GM12873 (cell line): ENCODE data around the gene FLT1.

Experiments
- TF ChIP-seq, protein P1 (sequence below): IDR thresholded peaks from 2 replicates; pipeline ENCODE4 v1.5.1; 2012; ENCODE audit warnings: low read depth, mild to moderate bottlenecking, moderate library complexity, low read length, control low read depth; ENCODE audit not compliant: insufficient read depth; ENCODE audit errors: missing control alignments

The FLT1 gene

DNA sequence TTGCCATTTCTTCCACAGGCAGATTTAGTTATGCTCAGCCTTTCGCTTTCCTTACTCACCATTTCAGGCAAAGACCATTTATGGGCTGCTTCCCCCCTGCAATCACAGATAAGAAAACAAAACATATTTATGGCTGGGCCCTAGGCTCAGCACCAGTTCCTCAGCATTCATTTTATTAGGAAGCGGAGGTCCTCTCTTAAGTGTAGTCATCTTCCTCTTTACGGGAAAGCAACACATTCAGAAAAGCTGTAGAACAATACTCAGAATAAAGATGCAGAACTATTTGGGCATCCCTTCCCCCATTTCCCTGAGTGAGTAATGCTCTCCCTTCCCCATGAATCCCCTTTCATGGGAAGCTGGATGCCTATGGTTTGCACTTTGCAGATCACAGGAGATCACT, 27.9 kb downstream of the FLT1 start:
- TF ChIP-seq, protein P1, sequence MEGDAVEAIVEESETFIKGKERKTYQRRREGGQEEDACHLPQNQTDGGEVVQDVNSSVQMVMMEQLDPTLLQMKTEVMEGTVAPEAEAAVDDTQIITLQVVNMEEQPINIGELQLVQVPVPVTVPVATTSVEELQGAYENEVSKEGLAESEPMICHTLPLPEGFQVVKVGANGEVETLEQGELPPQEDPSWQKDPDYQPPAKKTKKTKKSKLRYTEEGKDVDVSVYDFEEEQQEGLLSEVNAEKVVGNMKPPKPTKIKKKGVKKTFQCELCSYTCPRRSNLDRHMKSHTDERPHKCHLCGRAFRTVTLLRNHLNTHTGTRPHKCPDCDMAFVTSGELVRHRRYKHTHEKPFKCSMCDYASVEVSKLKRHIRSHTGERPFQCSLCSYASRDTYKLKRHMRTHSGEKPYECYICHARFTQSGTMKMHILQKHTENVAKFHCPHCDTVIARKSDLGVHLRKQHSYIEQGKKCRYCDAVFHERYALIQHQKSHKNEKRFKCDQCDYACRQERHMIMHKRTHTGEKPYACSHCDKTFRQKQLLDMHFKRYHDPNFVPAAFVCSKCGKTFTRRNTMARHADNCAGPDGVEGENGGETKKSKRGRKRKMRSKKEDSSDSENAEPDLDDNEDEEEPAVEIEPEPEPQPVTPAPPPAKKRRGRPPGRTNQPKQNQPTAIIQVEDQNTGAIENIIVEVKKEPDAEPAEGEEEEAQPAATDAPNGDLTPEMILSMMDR: no peak

DNA sequence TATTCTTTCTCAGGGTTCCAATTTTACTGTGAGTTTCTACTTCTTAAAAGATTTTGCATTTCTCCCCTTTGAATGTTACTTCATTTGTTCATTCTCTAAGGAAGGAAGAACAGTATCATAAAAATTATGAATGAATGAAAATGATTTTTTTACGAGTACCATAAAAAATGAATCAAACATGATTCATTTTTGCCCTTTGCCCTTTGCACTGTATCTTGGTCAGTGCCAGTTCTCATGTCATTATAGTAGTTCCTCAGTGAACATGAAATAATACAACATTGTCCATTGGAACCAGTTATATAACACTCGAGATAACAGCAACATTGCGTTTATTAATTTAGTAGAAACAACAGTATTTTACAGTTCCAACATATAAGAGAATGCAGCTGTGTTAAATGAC, 28.8 kb downstream of the FLT1 start:
- TF ChIP-seq, protein P1: no peak

DNA sequence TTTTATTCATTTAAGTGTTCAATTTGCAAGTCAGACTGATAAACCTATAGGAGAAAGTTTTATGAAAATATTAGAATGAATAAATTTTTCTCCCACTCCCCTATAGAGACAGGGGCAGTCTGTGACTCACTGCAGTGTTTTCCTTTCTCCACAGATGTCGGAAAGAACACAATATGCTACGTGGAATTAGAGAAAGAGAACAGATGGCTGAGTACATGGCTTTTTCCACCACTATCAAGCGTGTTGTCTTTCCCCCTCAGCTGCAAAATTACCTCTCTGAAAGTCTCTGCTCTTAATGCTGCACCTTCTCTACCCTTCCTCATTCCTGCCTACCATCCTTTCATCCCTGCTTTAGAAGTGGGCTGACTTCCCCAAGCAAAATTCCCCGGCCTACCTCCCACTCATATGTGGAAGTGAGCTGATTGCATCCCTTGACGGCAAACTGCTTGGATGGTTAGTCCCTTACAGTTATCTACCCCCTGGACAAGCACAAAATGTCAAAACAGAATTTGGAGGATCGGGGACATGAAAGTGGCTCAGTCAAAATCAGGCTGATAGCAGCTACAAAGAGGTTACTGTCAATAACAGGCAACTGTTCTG, 30.0 kb downstream of the FLT1 start:
- TF ChIP-seq, protein P1: no peak

DNA sequence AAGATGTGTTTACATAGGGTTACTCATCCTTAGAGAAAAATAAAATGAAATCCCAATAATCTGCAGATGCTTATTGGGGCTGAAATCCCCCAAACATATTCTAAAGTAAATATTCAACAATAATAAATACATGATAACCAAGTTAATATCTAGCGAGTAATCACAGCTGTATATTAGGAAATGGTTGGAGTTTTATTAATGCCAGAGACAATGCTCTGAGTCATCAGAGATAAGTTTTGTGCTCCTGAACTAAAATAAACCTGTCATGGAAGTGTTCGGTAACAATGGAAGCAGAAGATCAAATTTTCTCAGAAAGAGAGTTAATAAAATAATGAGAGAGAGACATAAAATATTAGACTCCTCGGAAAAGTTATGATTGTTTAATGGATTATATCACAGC, 31.4 kb downstream of the FLT1 start:
- TF ChIP-seq, protein P1: no peak

DNA sequence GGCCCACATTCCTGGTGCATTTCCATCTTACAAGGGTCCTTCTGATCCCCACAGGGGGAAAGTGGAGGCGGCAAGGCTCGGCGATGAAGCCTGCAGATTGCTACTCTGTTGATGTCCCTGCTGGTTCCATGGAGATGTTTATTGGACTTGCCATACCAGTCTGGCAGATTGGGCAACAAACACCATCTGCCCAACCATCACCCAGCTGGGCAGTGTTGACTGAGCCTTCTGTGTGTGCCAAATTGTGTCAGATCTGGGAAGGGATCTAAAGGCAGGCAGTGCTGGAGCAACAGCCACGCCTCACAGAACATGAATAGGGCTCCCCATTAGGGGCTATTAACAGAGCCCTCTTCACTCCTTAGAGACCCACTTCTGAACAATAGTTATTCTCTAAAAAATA, 35.0 kb downstream of the FLT1 start:
- TF ChIP-seq, protein P1: no peak

DNA sequence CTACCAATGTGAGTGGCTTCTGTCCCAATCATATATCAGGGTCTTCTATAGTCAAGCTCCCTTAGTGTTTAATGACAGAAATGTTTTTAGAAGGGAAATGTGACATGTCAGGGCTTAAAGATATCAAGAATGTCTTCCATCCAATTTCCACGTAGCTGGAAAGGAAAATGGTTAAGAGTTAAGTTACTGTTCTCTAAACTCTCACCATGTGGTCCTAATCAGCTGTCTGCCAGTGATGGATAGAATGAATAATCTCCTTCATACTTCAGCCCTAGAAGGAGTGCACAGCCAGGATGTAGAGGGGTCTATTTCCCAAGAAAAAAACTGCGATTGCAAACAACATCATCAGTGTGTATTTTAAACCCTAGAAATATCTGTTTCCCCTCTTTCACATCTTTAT, 36.3 kb downstream of the FLT1 start:
- TF ChIP-seq, protein P1: no peak

DNA sequence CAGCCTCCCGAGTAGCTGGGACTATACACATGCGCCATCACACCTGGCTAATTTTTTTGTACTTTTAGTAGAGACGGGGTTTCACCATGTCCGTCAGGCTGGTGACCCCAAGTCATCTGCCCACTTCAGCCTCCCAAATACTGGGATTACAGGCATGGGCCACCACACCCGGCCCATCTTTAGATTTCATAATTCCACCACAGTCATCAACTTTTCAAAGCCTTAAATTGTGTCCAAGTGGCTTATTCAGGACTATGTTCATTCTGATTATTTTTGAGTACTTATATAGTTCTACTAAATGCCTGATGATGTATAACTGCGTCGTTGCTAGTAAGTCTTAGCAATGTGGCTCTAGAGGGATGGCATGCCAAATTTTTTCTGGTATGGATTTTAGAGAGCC, 36.9 kb downstream of the FLT1 start:
- TF ChIP-seq, protein P1: no peak

DNA sequence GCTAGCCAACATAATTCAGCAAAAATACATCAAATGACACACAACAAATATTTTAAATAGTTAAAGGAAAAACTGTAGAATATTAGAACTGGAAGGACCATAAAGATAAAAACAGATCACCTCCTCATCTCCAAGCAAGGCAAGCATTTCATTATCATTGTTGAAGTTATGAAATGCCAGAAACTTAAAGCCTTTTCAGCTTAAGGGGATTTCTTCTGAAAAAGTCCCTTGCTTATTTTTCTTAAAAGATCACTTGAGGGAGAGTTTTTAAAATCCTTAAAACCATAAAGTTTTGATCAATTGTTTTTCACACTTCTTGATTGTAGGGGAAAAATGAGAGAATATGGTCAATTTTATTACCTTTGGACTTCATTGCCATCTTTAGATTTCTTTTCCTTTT, 37.4 kb downstream of the FLT1 start:
- TF ChIP-seq, protein P1: no peak
